DND-41 (cell line): ENCODE data around the gene CDK15.

Source experiments
- ATAC-seq: fragments of 200-7000 bp; cut with Tn5 transposase; 3 replicates; pipeline ENCODE4 v1.9.1; 2021; ENCODE audit warnings: low read depth; ENCODE audit not compliant: insufficient read depth
- DNase-seq: peaks from one replicate; pipeline ENCODE4 v3.0.0-alpha.2; 2020
- H2AFZ ChIP-seq: 2 replicates; pipeline ENCODE4 v1.6.0; 2012; ENCODE audit warnings: low read depth, low read length
- H3K27ac ChIP-seq: 2 replicates; pipeline ENCODE4 v1.5.1; 2012; ENCODE audit warnings: low read length, inconsistent platforms
- H3K27me3 ChIP-seq: fragments of 200-600 bp; sonication (generic); 2 replicates; pipeline ENCODE4 v1.6.0; 2012; ENCODE audit warnings: low read length, mild to moderate bottlenecking, inconsistent platforms; ENCODE audit not compliant: insufficient read depth, poor library complexity
- H3K36me3 ChIP-seq: 2 replicates; pipeline ENCODE4 v1.5.1; 2012; ENCODE audit warnings: low read length, inconsistent platforms; ENCODE audit not compliant: insufficient read depth
- H3K4me1 ChIP-seq: 2 replicates; pipeline ENCODE4 v1.5.1; 2012; ENCODE audit warnings: mild to moderate bottlenecking, low read length; ENCODE audit not compliant: insufficient read depth
- H3K4me2 ChIP-seq: 2 replicates; pipeline ENCODE4 v1.6.0; 2012; ENCODE audit warnings: mild to moderate bottlenecking, moderate library complexity, low read length, inconsistent platforms; ENCODE audit not compliant: insufficient read depth
- H3K4me3 ChIP-seq, 2 experiments: fragments of 200-600 bp in 1 of 2; shearing (Covaris generic) in 1 of 2; 2 replicates each; pipeline ENCODE4 v1.5.1; 2012 to 2016; ENCODE audit warnings: inconsistent platforms in 2 of 2, low read length in 2 of 2, mild to moderate bottlenecking in 2 of 2, low read depth in 1 of 2, moderate library complexity in 1 of 2
- H3K79me2 ChIP-seq: 2 replicates; pipeline ENCODE4 v1.6.0; 2012; ENCODE audit warnings: low read length, inconsistent platforms; ENCODE audit not compliant: insufficient read depth
- H3K9ac ChIP-seq: 2 replicates; pipeline ENCODE4 v1.6.0; 2012; ENCODE audit warnings: low read depth, mild to moderate bottlenecking, inconsistent platforms, low read length, moderate library complexity
- H3K9me3 ChIP-seq: 2 replicates; pipeline ENCODE4 v1.5.1; 2012; ENCODE audit warnings: low read length, moderate library complexity, mild to moderate bottlenecking, inconsistent platforms; ENCODE audit not compliant: insufficient read depth, severe bottlenecking
- H4K20me1 ChIP-seq: 2 replicates; pipeline ENCODE4 v1.6.0; 2012; ENCODE audit warnings: low read length; ENCODE audit not compliant: insufficient read depth
- EZH2 ChIP-seq: IDR thresholded peaks from 3 replicates; pipeline ENCODE4 v1.6.1; 2012; ENCODE audit warnings: borderline replicate concordance, low read depth, mild to moderate bottlenecking, moderate library complexity, low read length, inconsistent platforms; ENCODE audit not compliant: severe bottlenecking
- TF ChIP-seq, protein P1 (sequence below): IDR thresholded peaks from 2 replicates; pipeline ENCODE4 v1.5.1; 2012; ENCODE audit warnings: borderline replicate concordance, low read length, moderate library complexity, mild to moderate bottlenecking; ENCODE audit not compliant: poor library complexity, severe bottlenecking; ENCODE audit errors: extremely low read depth

CDK15 gene

GRCh38 chr2:201924453-201924852 lies 118.1 kb downstream of the CDK15 start:
- H3K9ac ChIP-seq = no peak overlapping the region
- no peak overlapping the region for H3K27ac ChIP-seq
- ATAC-seq = no peak
- no peaks in the 10 kb centered on the region for H3K79me2 ChIP-seq
- TF ChIP-seq, protein P1, sequence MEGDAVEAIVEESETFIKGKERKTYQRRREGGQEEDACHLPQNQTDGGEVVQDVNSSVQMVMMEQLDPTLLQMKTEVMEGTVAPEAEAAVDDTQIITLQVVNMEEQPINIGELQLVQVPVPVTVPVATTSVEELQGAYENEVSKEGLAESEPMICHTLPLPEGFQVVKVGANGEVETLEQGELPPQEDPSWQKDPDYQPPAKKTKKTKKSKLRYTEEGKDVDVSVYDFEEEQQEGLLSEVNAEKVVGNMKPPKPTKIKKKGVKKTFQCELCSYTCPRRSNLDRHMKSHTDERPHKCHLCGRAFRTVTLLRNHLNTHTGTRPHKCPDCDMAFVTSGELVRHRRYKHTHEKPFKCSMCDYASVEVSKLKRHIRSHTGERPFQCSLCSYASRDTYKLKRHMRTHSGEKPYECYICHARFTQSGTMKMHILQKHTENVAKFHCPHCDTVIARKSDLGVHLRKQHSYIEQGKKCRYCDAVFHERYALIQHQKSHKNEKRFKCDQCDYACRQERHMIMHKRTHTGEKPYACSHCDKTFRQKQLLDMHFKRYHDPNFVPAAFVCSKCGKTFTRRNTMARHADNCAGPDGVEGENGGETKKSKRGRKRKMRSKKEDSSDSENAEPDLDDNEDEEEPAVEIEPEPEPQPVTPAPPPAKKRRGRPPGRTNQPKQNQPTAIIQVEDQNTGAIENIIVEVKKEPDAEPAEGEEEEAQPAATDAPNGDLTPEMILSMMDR = no peak
- TF ChIP-seq EZH2 = no peak
- no peaks in the 10 kb centered on the region for H3K27me3 ChIP-seq
- no peak overlapping the region for H2AFZ ChIP-seq
- H3K36me3 ChIP-seq = no peaks in the 10 kb centered on the region
- H3K4me2 ChIP-seq = no peak overlapping the region
- no peaks in the 10 kb centered on the region for H3K9me3 ChIP-seq
- H4K20me1 ChIP-seq = no peaks in the 10 kb centered on the region
- no peaks in the 10 kb centered on the region for H3K4me1 ChIP-seq
- no peak overlapping the region for H3K4me3 ChIP-seq
- DNase-seq = no peak

DNA sequence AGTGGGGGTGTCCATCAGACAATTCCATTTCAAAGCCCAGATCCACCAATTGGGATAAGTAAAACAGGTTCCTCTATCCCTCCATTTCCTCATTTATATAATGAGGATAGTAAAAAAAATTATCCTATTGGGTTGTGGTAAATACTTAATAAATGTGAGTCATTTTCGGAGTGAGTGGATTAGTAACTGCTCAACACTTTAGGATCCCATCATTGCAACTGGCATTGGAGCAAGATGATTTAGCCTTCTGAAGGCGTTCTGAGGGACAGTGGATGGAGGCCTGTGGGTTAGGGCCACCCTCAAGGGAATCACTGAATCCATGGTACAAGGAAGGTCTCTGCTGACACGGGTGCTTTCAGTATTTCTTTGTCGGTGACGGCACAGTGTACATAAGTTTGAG lies 118.7 kb downstream of the CDK15 start:
- H3K79me2 ChIP-seq = no peaks in the 10 kb centered on the region
- no peaks in the 10 kb centered on the region for H3K27me3 ChIP-seq
- H3K36me3 ChIP-seq = no peaks in the 10 kb centered on the region
- DNase-seq (no peak), ATAC-seq (no peak)
- H3K4me1 ChIP-seq = no peaks in the 10 kb centered on the region
- no peak overlapping the region for H2AFZ ChIP-seq
- no peaks in the 10 kb centered on the region for H3K9me3 ChIP-seq
- no peak overlapping the region for H3K4me2 ChIP-seq
- TF ChIP-seq EZH2 = no peak
- TF ChIP-seq, protein P1 = no peak
- no peaks in the 10 kb centered on the region for H4K20me1 ChIP-seq
- no peak overlapping the region for H3K27ac ChIP-seq
- H3K9ac ChIP-seq = no peak overlapping the region
- H3K4me3 ChIP-seq = no peak overlapping the region

DNA sequence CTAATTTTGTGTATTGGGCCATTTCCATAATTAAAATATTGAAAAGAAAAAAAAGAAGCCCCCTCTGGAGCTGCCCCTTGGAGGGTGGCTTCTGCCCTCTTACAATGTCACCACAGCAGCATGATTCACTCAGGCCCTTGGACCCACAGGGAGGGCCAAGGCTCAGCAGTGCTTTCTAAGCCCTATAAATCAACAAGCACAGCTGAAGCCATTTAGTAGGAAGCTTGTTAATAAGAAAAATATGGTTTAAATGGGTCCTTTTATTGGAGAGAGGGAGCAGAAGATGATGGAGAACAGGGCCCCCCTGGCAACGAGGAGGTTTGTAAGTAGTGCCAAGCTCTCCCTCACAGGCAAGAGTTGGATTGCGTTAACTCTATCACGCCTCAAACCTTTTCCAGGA lies 119.7 kb downstream of the CDK15 start:
- Histone ChIP-seq H3K4me1 (no peaks in the 10 kb centered on the region), H3K27ac (no peak overlapping the region), H3K9me3 (no peaks in the 10 kb centered on the region), H3K79me2 (no peaks in the 10 kb centered on the region), H3K27me3 (no peaks in the 10 kb centered on the region), H3K36me3 (no peaks in the 10 kb centered on the region), H3K9ac (no peak overlapping the region), H3K4me2 (no peak overlapping the region), H3K4me3 (no peak overlapping the region), H2AFZ (no peak overlapping the region), H4K20me1 (no peaks in the 10 kb centered on the region)
- ATAC-seq (no peak), DNase-seq (no peak)
- no peak for TF ChIP-seq EZH2
- TF ChIP-seq, protein P1 = no peak

DNA sequence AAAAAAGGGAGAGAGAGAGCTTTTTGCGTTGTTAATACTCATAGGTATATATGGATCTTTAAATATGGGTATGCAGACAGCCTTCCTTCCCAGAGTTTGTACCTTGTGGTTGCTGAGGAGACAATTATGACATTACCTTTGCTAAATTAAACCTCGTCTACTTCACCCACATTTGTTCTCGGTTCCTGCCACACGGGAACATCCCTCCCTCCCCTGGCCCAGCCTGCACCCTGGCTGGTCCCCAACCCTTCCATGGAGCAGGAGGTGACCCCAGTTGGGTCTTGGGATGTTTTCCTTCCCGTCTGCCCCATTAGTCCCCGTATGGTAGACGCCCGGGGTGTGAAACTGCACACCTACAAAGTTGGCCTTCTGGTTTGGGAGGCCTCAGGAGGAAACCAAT lies 122.0 kb downstream of the CDK15 start:
- no peak overlapping the region for H3K4me3 ChIP-seq
- H3K9me3 ChIP-seq = no peaks in the 10 kb centered on the region
- H3K9ac ChIP-seq = no peak overlapping the region
- DNase-seq (no peak), ATAC-seq (no peak)
- H3K36me3 ChIP-seq = no peaks in the 10 kb centered on the region
- no peaks in the 10 kb centered on the region for H4K20me1 ChIP-seq
- no peak for TF ChIP-seq EZH2
- TF ChIP-seq, protein P1 = no peak
- no peaks in the 10 kb centered on the region for H3K4me1 ChIP-seq
- no peak overlapping the region for H3K27ac ChIP-seq
- no peaks in the 10 kb centered on the region for H3K79me2 ChIP-seq
- H3K4me2 ChIP-seq = no peak overlapping the region
- H2AFZ ChIP-seq = no peak overlapping the region
- peaks cover 2% of the 10 kb centered on the region for H3K27me3 ChIP-seq
